GM20000 (cell line): ENCODE results near the gene CCL20.
A peak's percentile ranks its signal among the peaks of the same experiment; 100 is the strongest.

Experiments
- DNase-seq: peaks from one replicate; pipeline ENCODE4 v3.0.0; 2012; ENCODE audit warnings: low spot score
- CTCF ChIP-seq: IDR thresholded peaks from 2 replicates; pipeline ENCODE4 v1.5.1; 2012; ENCODE audit warnings: mild to moderate bottlenecking, control low read depth; ENCODE audit errors: extremely low read depth, missing control alignments

CCL20 gene

GRCh38 chr2:227853765-227854271 is 40.2 kb downstream of the CCL20 start:
- TF ChIP-seq CTCF, result no peak
- DNase-seq, result no peak

- TF ChIP-seq CTCF, result no peak
- no peak for DNase-seq
Observed at GRCh38 chr2:227855440-227855839, 41.8 kb downstream of the CCL20 start.

GRCh38 chr2:227856697-227857096 is 43.1 kb downstream of the CCL20 start:
- TF ChIP-seq CTCF, result no peak
- no peak for DNase-seq

- no peak for TF ChIP-seq CTCF
- DNase-seq, result no peak
Observed at GRCh38 chr2:227860221-227860641, 46.6 kb downstream of the CCL20 start.

- no peak for TF ChIP-seq CTCF
- no peak for DNase-seq
Observed at GRCh38 chr2:227861011-227861410, 47.4 kb downstream of the CCL20 start.

- DNase-seq, result peak; percentile 68
- TF ChIP-seq CTCF, result peak; percentile 60
Observed at GRCh38 chr2:227862227-227862740, 48.6 kb downstream of the CCL20 start.

- DNase-seq, result no peak
- no peak for TF ChIP-seq CTCF
Observed at GRCh38 chr2:227862741-227863588, 49.3 kb downstream of the CCL20 start.
